NCI-H510A treated with DMSO at 0.1 percent for 48 hours (cell line): ENCODE measurements around the gene HOXC4.

Experiments
- DNase-seq: peaks from one replicate; lab custom pipeline; 2025; lab: John Stamatoyannopoulos, UW

The HOXC4 gene

DNA sequence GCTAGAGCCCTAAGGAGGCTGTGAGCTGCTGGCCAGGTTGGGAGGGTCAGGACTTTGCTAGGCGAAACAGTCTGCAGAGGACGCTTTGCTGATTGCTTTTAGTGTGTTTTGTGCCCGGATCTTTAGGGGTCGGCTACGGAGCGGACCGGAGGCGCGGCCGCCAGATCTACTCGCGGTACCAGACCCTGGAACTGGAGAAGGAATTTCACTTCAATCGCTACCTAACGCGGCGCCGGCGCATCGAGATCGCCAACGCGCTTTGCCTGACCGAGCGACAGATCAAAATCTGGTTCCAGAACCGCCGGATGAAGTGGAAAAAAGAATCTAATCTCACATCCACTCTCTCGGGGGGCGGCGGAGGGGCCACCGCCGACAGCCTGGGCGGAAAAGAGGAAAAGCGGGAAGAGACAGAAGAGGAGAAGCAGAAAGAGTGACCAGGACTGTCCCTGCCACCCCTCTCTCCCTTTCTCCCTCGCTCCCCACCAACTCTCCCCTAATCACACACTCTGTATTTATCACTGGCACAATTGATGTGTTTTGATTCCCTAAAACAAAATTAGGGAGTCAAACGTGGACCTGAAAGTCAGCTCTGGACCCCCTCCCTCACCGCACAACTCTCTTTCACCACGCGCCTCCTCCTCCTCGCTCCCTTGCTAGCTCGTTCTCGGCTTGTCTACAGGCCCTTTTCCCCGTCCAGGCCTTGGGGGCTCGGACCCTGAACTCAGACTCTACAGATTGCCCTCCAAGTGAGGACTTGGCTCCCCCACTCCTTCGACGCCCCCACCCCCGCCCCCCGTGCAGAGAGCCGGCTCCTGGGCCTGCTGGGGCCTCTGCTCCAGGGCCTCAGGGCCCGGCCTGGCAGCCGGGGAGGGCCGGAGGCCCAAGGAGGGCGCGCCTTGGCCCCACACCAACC lies 23.9 kb upstream of the HOXC4 start:
- no peak for DNase-seq

DNA sequence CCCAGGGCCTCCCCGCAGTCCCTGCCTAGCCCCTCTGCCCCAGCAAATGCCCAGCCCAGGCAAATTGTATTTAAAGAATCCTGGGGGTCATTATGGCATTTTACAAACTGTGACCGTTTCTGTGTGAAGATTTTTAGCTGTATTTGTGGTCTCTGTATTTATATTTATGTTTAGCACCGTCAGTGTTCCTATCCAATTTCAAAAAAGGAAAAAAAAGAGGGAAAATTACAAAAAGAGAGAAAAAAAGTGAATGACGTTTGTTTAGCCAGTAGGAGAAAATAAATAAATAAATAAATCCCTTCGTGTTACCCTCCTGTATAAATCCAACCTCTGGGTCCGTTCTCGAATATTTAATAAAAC lies 23.2 kb upstream of the HOXC4 start:
- DNase-seq: no peak

DNA sequence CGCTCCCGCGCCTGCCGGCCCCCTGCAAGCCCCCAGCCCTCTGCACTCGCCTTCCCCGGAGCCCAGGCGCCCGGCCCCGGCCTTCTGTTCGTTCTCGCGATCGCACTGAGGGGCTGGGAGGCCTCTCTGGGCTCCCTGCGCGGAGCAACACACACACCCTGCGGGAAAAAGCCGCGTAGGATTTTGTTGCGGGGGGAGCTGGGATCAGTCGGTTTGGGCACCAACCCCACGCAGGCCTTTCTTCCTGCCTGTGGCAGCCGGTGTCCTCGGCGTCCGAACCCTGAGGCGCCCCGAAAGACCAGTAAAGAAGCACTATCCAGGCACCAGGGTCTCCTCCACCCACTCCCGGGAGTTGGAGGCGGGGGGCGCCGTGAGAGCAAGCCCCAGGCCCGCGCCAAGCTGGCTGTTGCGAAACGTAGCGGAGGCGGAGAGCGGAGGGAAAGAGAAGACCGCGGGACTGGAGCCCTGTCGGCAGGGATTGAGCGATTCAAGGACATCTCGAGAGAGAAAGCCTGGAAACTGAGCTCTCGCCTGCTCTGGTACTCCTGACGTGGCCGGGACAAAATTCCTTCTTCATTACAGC lies 22.7 kb upstream of the HOXC4 start:
- DNase-seq: no peak

DNA sequence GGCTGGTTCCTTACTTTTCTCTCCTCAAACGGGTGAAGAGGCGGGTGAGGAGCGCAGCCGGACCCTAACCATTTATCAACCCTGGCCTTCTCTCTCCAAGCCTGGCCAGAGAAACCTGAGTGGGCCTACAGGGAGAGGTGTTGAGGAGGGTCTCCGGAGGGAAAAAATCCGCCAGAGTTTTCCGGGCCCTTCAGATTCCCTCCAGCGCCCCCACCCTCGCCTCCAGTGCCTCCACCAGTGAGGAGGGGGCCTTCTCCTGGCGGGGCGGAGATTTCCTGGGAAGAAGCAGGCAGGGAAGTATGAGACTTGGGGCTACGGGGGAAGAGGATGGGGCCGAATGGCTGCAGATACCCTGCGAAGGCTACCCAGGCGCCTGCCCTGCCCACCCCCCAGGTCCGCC lies 22.2 kb upstream of the HOXC4 start:
- DNase-seq: no peak

DNA sequence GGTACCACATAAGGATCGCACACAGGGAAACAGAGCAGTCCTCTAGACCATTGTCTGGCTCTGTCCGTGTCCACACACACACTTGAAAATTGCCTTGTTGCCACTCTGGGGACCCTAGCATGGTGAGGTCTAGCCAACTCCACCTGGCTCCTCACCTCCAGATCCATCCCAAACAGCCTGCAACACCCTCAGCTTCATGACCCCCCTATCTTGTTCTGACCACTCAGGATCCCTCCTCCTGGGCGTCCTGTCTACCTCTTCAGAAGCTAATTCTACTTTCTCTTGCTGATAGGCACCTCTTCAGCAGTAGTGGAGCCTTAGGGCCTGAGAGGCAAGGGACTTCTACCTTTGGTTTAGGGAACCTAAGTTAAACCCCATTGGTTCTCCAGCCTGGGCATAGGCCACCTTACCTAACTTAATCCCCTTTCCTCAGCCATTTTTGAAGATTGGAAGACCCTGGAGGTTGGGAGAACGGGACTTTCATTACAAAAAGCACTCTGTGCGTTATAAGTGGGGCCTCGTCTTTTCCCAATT lies 21.5 kb upstream of the HOXC4 start:
- no peak for DNase-seq

DNA sequence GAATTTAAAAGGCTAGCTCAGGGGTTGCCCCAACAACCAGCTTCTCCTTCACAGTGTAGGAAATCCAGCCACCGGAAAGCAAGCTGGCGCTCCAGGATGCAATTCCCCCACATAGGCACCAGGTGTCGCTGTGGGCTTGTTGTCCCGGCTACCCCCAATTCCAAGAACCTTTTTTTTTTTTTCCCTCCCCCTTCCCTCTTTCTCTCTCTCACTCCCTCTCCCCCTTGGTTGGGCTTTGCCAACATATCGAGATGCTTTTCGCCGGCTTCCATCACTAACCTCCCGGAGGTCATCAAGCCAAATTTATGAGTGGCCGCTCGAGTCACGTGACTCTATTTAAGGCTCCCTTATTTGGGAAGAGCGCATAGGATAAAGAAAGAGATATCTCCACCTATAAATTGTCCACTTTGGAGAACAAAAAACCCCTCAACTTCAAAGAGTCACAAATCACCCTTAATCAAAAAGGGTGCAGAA lies 21.0 kb upstream of the HOXC4 start, which contains the start of gene HOXC5:
Gene HOXC5 (plus strand): TSS at position 424 of the 474 bp plus-strand sequence. CDS start 73 bp downstream, outside the sequence.
- peak; percentile 69 for DNase-seq

DNA sequence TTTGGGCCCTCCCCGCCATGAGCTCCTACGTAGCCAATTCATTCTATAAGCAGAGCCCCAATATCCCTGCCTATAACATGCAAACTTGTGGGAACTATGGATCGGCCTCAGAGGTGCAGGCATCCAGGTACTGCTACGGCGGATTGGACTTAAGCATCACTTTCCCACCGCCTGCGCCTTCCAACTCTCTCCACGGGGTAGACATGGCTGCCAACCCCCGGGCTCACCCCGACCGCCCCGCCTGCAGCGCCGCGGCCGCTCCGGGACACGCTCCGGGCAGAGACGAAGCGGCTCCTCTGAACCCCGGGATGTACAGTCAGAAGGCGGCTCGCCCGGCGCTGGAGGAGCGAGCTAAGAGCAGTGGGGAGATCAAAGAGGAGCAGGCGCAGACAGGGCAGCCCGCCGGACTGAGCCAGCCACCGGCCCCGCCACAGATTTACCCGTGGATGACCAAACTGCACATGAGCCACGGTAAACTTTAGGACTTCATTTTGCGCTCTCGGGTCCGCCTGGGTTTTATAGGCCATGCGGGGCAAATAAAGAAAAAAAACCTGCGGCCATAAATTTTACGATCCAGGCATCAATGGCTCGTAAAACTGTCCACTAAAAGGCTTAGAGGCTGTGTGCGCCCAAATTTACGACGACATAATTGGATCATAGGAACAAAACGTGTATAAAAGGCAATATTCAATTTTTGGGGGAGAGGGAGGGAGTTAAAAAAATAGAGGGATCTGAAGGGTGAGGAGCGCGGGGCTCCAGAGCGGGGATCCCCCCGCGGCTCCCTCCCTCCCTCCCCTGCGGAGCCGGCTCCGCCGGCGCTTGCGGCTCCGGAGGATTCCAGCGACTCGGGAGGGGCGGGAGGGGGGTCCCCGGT lies 20.3 kb upstream of the HOXC4 start:
- DNase-seq: peak; percentile 50

DNA sequence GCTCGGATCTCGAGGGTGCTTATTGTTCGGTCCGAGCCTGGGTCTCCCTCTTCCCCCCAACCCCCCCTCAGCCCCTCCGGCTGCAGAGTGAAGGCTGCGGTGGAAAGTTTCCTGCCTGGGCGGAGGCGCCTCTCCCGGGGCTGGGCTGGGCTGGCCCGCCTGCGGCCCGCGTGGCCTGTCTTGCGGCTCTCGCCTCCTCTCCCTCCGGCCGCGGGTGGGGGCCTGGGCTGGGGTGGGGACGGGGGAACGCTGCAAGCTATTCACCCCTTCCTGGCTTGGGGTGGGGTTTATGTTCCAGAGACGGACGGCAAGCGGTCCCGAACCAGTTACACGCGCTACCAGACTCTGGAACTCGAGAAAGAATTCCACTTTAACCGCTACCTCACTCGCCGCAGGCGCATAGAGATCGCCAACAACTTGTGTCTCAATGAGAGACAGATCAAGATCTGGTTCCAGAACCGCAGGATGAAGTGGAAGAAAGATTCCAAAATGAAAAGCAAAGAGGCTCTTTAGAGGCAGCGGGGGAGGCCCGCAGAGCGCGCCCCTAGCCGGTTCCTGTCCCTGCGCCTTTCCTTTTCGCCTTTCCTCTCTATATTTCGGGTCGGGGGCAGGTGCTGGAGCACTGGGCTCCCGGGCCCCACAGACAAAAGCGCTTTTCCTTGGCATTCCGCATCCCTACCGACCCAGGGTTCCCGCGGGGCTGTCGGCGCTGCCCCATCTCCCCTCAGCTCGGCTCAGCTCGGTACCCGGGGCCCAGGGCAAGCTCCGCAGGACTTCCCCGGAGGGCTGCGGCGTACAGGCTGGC lies 19.5 kb upstream of the HOXC4 start:
- DNase-seq: no peak

DNA sequence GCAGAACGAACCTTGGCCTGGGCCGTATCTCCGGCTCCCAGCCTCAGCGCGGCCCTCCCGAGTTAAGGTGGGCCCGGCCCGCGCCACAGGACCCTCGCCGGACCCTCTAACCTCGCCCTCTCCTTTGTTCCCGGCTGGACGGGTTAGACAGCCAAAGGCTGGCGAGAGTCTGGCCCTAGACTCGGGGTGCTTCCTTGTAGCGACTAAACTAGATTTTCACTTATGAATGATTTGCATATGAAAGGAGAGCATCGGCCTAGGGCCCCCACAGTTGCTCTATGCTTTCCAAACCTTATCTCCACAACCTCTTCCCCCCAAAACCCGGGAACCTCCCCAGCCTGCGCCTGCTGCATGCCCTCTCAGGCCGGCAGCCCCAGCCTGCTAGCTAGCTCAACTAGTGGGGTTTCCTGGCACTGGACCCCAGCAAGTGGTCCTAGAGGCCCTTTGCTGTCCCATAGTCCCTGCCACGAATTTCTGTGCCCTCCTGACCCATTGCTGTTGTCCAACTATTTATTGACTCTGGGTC lies 18.8 kb upstream of the HOXC4 start:
- DNase-seq: no peak

DNA sequence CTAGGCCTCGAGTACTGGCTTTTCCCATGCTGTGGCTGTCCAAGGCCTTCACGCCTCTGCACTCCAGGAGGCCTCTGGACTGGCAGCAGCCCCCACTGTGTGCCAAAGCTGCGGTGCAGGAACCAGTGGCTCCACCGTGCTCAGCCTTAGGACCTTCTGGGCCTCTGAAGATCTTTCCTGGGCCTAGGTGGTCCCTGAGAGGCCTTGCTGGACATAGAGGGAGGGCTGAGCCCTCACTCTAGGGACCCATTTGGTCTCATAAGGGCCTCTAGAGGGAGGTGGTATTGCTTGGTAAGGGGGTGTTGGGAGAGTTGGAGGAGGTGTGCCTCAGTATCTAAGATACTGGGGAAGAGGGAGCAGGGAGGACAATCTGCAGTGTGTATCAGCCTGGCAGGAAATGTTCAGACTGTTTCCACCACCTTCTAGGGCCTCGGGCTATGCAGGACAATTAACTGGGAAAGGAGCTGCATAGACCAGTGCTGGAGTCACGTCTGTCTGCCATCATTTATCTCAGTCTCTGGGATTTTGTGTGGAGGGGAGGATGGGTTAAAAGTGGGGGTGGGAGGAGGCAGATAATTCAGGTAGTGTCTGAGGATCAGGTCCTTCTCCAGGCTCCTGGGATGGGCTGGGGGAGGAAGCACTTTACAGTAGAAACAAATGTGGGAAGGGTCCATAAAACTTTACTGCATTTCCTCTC lies 17.9 kb upstream of the HOXC4 start:
- DNase-seq: no peak

DNA sequence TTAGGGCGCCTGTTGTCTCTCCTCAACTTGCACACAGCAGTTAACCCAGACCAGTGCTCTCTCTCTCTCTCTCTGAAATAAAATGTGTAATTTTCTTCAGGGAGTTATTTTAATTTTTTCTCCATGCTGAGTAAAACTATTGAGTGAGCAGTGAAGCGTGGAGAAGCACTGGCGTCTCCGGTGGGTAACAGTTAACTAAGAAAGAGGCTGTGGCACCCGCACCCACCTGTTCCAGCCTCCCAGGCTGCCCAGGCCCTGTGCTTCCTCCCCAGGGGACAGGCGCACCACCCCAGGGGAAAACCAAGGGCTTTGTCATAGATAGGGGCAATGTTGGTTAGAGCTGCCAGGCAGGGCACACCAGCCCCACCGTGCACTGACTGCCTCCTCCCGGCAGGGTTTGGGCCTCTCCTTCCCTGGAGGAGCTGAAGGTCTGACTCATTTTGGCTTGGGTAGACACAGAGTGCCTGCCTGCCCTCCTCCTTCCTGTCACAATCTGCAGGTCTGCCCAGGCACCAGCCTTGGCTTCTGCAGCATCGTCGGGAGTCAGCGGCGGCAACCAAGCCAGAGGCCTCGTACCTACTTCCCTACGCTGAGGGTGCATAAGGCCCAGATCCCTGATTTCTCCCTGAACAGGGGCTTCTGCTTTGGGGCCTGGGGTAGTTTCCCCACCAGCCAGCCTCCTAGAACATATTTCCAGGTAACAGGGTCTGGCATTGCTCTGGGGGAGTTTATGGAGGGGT lies 16.8 kb upstream of the HOXC4 start:
- DNase-seq: no peak

DNA sequence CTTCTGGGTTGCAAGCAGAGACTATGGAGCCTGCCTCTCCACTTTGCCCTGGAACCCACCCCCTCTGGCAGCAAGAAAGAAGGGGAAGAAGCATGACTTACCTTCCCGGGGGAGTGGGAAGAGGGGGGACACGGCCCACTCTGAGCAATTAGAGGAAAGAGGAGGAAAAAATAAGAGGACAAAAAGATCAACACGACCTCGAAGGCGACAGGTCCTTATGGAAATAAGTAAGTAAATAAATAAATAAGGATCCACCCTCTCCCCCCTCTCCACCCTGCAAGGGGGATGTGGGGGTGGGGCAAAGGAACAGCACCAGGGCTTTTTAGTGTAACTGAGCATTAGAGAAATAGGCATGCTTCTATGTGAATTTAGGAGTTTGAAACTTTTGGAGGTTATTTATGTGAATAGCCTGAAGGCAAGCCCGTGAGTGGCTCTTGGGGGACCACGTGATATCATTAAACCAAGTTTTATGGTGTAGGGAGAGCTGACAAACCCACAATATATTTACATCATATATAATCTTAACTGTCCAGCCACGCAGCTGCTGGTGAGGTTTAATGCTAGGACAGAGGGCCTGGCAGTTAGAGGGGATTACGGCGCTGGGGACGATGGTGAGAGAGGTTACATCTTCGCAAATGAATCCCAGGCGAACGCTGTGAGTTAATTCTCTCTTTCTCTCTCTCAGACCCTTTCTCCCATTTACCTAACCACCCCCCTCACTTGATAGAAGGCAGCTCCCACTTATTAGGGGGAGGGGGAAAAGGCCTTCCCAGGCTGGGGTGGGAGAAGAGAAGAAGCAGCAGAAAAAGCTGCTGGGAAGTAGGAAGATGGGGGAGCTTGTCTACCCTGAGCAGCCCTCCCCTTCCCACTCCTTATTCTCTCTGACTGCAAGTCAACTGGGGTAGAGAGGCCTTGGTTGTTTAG lies 16.0 kb upstream of the HOXC4 start:
- no peak for DNase-seq

DNA sequence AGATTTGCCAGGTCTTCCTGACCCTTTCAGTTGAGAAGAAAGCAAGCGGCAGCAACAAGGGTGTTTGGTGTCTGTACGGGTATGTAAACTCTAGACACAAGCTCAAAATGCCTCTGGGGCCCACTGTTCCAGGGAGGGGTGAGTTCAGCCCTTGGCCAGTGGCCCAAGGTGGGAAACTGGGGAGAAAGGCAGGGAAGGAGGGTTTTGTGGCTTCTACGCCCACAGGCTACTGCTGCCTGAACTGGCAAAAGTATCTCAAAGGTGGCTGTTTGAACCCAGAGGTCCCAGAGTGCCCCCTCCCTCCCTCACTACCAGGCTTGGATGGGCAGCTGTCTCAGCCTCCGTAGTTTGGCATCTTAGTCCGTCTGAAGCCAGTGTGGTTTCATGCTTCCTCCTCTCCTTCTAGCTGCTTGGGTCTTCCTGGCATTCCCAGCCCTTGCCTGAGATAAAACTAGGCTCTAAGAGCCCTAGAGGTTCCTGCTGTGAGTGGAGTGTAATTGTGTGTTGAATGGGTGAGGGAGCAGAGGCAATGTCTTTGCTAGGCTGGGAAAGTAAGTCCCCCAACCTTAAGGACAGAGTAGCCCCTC lies 15.3 kb upstream of the HOXC4 start:
- no peak for DNase-seq

DNA sequence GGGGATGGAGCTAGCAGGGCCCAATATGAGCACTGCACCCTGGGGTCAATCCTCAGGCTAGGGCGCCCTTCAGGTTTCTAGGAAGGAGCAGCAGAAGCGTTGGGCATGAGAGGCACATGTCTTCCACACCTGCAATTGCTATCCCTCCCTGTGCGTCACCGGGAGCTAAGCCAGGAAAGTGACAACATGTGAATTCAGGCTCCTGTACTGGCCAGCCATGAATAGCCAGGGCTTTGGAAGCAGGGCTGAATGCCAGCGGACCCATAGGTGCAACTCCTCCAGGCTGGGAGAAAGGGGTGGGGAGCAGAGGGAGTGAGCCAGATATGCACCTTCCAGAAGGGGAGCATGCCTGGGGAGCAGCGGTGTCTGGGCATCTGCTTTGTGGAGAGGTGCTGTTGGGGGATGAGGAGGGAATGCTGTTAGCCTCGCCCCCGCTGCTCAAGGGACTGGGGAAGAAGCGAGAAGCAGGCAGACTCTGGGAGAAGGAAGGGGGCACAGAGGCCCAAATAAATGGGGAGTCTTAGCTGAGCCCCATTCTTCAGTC lies 14.7 kb upstream of the HOXC4 start:
- DNase-seq: no peak

DNA sequence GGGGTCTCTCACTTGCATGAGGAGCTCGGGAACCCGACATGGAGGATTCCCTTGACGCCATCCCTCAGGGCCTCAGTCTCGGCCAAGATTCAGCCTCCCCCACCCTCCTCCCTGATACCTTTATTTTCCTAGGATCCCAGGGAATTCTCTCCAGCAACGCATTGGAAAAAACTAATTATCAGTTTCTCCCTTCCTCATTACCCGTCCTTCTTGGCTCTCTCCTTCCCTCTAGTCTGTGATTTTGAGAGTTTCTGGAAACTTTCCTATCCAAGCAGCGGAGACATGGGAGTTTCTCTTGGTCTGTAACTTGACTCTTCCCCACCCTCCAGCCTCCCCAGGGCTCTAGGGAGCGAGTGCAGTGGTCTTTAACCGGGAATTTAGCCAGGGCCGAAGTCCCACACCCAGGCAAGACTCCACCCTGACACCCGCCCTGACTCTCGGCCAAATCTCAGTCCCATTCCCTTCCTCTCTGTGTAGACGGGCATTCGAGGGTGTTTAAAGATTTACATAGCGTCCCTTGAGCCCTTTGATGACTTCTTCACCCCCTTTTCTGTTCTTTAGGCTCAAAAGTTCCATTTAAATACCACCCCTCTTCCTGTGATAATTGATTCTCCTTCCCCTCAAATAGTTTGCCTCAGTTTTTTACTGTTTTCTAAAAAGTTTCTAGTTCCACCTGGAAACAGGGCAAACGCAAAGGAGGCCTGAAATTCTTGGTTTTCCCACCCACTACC lies 14.1 kb upstream of the HOXC4 start:
- no peak for DNase-seq

DNA sequence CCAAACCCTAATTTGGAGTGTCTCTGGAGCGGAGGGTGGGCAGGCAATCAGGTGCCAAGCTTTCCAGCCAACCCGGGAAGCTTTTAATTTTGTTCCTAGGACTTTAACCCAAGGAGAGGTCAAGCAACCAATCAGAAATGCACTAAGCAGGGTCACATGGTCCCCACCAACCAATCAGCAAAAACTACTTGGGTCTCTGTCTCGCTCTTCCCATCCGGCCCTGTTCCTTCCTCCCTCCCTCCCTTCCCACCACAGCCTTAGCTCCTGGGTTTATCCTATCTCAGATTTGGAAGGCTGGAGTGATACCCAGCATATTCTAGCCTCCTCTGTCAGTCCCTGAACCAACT lies 13.5 kb upstream of the HOXC4 start:
- no peak for DNase-seq

DNA sequence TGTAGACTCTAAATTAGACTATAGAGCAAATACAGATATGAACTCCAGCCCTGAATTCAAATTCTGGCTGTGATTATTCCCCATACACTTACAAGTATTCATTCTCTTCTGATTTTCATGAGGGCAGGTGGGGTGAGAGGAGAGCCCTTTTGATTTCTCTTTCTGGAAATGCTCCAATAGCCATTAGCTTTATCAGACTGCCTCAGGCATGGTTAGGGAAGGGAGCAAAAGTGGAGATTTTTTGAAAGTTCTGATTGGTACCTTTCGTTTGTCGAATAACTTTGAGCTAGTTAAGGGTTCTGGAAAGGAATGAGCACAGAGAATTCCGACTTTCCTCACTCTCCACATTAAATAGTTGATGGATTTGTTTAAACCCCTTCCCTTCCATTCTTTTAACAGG lies 13.0 kb upstream of the HOXC4 start:
- no peak for DNase-seq
